Liver (tissue), 9 donors: ENCODE data around the gene BMP7. TPM values are rescaled to one million over a fixed set of nuclear protein-coding genes. Genes with fewer than 3 reads are reported as not detected.

Source experiments
- DNase-seq: peaks from one replicate; pipeline ENCODE4 v3.0.0-alpha.2; 2017; ENCODE audit warnings: low spot score
- H3K27ac ChIP-seq, 2 donors: one replicate each; pipeline ENCODE4 v1.7.0; 2013; ENCODE audit warnings: inconsistent platforms in 2 of 2, low read length in 2 of 2, control low read depth in 1 of 2, low read depth in 1 of 2, mild to moderate bottlenecking in 1 of 2
- H3K27me3 ChIP-seq, 4 donors: one replicate each; pipeline versions ENCODE4 v1.6.1 to v1.7.0; 2013; ENCODE audit warnings: low read length in 3 of 4, inconsistent platforms in 1 of 4, mild to moderate bottlenecking in 1 of 4, moderate library complexity in 1 of 4; ENCODE audit not compliant: control insufficient read depth in 4 of 4, insufficient read depth in 4 of 4
- H3K36me3 ChIP-seq, 4 donors: one replicate each; pipeline versions ENCODE4 v1.6.1 to v1.7.0; 2013; ENCODE audit warnings: low read length in 3 of 4, mild to moderate bottlenecking in 3 of 4, low read depth in 1 of 4, moderate library complexity in 1 of 4; ENCODE audit not compliant: control insufficient read depth in 4 of 4, insufficient read depth in 3 of 4
- H3K4me1 ChIP-seq, 4 donors: one replicate each; pipeline versions ENCODE4 v1.6.1 to v1.7.0; 2013; ENCODE audit warnings: low read length in 3 of 4, mild to moderate bottlenecking in 3 of 4, moderate library complexity in 1 of 4; ENCODE audit not compliant: control insufficient read depth in 4 of 4, insufficient read depth in 4 of 4
- H3K4me3 ChIP-seq, 3 donors: one replicate each; pipeline versions ENCODE4 v1.6.1 to v1.7.0; 2013; ENCODE audit warnings: low read length in 3 of 3, control low read depth in 1 of 3, low read depth in 1 of 3, mild to moderate bottlenecking in 1 of 3
- H3K9ac ChIP-seq, 2 donors: one replicate each; pipeline ENCODE4 v1.7.0; 2013; ENCODE audit warnings: low read length in 2 of 2, mild to moderate bottlenecking in 2 of 2, moderate library complexity in 2 of 2, control low read depth in 1 of 2, low read depth in 1 of 2
- H3K9me3 ChIP-seq, 4 donors: one replicate each; pipeline versions ENCODE4 v1.6.1 to v1.7.0; 2013; ENCODE audit warnings: low read length in 3 of 4; ENCODE audit not compliant: control insufficient read depth in 4 of 4
- FOXA1 ChIP-seq: IDR thresholded peaks from 2 replicates; pipeline ENCODE4 v1.6.1; 2016; ENCODE audit warnings: antibody characterized with exemption
- FOXA2 ChIP-seq: IDR thresholded peaks from 2 replicates; pipeline ENCODE4 v1.6.1; 2016; ENCODE audit warnings: antibody characterized with exemption
- GABPA ChIP-seq, 2 donors: IDR thresholded peaks in 1 of 2; conservative IDR thresholded peaks in 1 of 2; 2 replicates each; pipeline ENCODE4 v1.6.1; 2016; ENCODE audit warnings: antibody characterized with exemption in 2 of 2, mild to moderate bottlenecking in 1 of 2, moderate library complexity in 1 of 2
- HNF4A ChIP-seq, 2 donors: conservative IDR thresholded peaks; 2 replicates each; pipeline ENCODE4 v1.6.1; 2016; ENCODE audit warnings: antibody characterized with exemption in 2 of 2, mild to moderate bottlenecking in 2 of 2
- HNF4G ChIP-seq: IDR thresholded peaks from 2 replicates; pipeline ENCODE4 v1.6.1; 2016; ENCODE audit warnings: antibody characterized with exemption
- JUND ChIP-seq, 2 donors: IDR thresholded peaks; 2 replicates each; pipeline ENCODE4 v1.6.1; 2016; ENCODE audit warnings: antibody characterized with exemption in 2 of 2
- RAD21 ChIP-seq, 2 donors: IDR thresholded peaks; 2 replicates each; pipeline ENCODE4 v1.6.1; 2016; ENCODE audit warnings: antibody characterized with exemption in 2 of 2, mild to moderate bottlenecking in 2 of 2
- RXRA ChIP-seq, 2 donors: IDR thresholded peaks; 2 replicates each; pipeline ENCODE4 v1.6.1; 2017 to 2018; ENCODE audit warnings: antibody characterized with exemption in 2 of 2, mild to moderate bottlenecking in 1 of 2
- SP1 ChIP-seq: IDR thresholded peaks from 2 replicates; pipeline ENCODE4 v1.6.1; 2018; ENCODE audit warnings: antibody characterized with exemption, mild to moderate bottlenecking
- TAF1 ChIP-seq: conservative IDR thresholded peaks from 2 replicates; pipeline ENCODE4 v1.6.1; 2016; ENCODE audit warnings: antibody characterized with exemption, mild to moderate bottlenecking
- YY1 ChIP-seq: IDR thresholded peaks from 2 replicates; pipeline ENCODE4 v1.6.1; 2016; ENCODE audit warnings: antibody characterized with exemption, mild to moderate bottlenecking
- WGBS: extraction: QIAGEN DNeasy Blood & Tissue Kit; methylation state at CpG from one replicate; pipeline ENCODE4 v1.1.7; 2013; 5-methylcytosine and 5-hydroxymethylcytosine counted together
- polyA plus RNA-seq, 2 donors: library from polyadenylated mRNA; stranded (reverse) in 1 of 2; unstranded in 1 of 2; fragments of 200-250 nt in 1 of 2; fragments of >200 nt in 1 of 2; fragmentation: Nextera tagmentation in 1 of 2; extraction: Ambion mirVana in 1 of 2; gene quantifications; one replicate each; pipeline versions ENCODE4 v1.2.1 to v1.2.3, GENCODE V29; 2013 to 2015
- total RNA-seq, 2 donors: library from RNA; depleted of rRNA; stranded (reverse); fragments of >200 nt; gene quantifications; one replicate each; pipeline ENCODE4 v1.2.3, GENCODE V29; 2014
- TF ChIP-seq, protein P1 (sequence below): IDR thresholded peaks from 2 replicates; pipeline ENCODE4 v1.6.1; 2016; ENCODE audit warnings: antibody characterized with exemption, mild to moderate bottlenecking
- TF ChIP-seq, protein P2 (sequence below): IDR thresholded peaks from 2 replicates; pipeline ENCODE4 v1.6.1; 2016; ENCODE audit warnings: antibody characterized with exemption
- TF ChIP-seq, protein P3 (sequence below): IDR thresholded peaks from 2 replicates; pipeline ENCODE4 v1.6.1; 2016; ENCODE audit warnings: antibody characterized with exemption
- TF ChIP-seq, protein P4 (sequence below): fragments of 150-350 bp; IDR thresholded peaks from 2 replicates; pipeline ENCODE4 v1.5.1; 2017; ENCODE audit warnings: improper control_type of control experiment, low read depth, low read length; ENCODE audit not compliant: missing input control
- donor health status: healthy.
- donor health status: healthy.
- donor health status: healthy.
- donor health status: healthy.
- donor health status: healthy.

BMP7 gene
- total and polyA plus RNA-seq, 4 donors = not detected

DNA sequence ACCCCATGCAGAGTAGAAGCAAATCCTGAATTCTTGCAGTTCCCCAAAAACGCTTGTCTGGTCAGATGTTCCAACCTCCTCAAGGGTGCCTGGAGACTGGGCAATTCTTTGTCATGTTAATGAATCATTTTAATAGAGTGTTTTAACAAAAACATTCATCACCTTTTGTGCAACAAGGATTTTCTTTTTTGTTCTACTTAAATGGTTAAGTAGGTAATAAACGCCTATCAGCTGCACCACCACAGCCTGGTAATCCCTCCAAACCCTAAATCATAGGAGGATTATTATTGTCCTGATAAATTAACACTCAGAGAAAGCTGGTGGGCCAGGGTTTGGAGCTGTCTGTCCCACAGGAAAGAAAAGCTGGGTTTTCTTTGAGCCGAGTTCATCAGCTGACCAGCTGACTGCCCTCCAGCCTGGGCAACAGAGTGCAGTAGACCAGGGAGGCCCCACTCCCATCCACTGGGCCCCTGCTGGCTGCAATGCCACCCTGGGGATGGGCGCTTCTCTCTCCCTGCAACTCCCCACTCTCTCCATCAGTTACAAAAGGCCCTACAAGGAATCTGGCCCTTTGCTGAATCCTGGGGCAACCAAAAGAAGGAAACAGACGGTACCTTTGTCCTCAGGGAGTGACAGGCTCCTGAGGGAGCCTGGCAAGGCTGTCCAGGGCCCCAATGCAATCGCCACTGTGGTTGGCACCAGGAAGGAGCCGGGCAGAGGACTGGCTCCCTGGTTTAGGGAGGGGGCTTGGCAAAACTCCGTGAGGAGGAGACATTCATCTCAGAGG, 23.1 kb upstream of the BMP7 start:
- Histone ChIP-seq H3K9me3 (no peaks in the 10 kb centered on the region), H3K4me3 (no peak overlapping the region), H3K27ac (no peak overlapping the region), H3K4me1 (no peaks in the 10 kb centered on the region), H3K27me3 (peaks cover 0 to 7% (median 6%) of the 10 kb centered on the region in 4 donors), H3K36me3 (no peaks in the 10 kb centered on the region), H3K9ac (no peak overlapping the region)
- WGBS = 58% methylated on average over 8 of the region's 8 CpGs
- TF ChIP-seq TAF1 (no peak), GABPA (IDR thresholded peaks at IDR 0.05 in 1 of 2, conservative IDR thresholded peaks at IDR 0.05 in 1 of 2) (no peak), FOXA1 (no peak), HNF4A (conservative IDR thresholded peaks at IDR 0.05) (no peak), SP1 (no peak)
- TF ChIP-seq, protein P1, sequence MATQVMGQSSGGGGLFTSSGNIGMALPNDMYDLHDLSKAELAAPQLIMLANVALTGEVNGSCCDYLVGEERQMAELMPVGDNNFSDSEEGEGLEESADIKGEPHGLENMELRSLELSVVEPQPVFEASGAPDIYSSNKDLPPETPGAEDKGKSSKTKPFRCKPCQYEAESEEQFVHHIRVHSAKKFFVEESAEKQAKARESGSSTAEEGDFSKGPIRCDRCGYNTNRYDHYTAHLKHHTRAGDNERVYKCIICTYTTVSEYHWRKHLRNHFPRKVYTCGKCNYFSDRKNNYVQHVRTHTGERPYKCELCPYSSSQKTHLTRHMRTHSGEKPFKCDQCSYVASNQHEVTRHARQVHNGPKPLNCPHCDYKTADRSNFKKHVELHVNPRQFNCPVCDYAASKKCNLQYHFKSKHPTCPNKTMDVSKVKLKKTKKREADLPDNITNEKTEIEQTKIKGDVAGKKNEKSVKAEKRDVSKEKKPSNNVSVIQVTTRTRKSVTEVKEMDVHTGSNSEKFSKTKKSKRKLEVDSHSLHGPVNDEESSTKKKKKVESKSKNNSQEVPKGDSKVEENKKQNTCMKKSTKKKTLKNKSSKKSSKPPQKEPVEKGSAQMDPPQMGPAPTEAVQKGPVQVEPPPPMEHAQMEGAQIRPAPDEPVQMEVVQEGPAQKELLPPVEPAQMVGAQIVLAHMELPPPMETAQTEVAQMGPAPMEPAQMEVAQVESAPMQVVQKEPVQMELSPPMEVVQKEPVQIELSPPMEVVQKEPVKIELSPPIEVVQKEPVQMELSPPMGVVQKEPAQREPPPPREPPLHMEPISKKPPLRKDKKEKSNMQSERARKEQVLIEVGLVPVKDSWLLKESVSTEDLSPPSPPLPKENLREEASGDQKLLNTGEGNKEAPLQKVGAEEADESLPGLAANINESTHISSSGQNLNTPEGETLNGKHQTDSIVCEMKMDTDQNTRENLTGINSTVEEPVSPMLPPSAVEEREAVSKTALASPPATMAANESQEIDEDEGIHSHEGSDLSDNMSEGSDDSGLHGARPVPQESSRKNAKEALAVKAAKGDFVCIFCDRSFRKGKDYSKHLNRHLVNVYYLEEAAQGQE = no peak
- no peak for DNase-seq

DNA sequence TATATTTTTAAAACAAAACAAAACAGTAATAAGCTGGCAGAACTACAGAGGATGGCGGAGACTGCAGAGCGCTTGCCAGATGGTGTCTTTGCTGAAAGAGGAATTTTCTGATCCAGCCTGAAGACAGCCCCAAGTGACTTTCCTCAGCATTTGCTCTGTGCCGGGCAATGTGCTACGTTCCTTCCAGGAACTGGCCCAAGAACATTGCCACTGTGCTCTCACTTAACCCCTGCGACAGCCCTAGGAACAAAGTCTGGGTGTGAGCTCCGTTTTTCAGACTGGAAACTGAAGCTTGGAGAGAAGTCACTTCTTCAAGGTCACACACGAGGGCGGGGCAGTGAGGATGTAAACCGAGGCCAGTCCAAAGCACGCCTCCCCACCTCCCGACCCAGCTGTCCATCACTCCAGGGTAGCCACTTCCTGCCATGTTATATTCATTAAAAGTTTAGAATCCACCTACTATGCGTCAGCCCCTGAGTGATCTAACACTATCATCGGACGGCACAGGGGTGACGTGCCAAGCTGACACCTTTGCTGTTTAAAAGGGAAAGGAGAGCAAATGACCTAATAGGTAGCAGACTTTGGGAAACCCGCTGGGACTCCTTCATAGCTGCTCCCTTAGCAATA, 22.3 kb upstream of the BMP7 start:
- Histone ChIP-seq H3K36me3 (no peaks in the 10 kb centered on the region), H3K9me3 (no peaks in the 10 kb centered on the region), H3K27ac (no peak overlapping the region), H3K9ac (no peak overlapping the region), H3K4me3 (no peak overlapping the region), H3K27me3 (peaks cover 0 to 7% (median 6%) of the 10 kb centered on the region in 4 donors), H3K4me1 (no peaks in the 10 kb centered on the region)
- no peak for TF ChIP-seq FOXA1
- TF ChIP-seq, protein P2, sequence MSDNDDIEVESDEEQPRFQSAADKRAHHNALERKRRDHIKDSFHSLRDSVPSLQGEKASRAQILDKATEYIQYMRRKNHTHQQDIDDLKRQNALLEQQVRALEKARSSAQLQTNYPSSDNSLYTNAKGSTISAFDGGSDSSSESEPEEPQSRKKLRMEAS = no peak
- no peak for TF ChIP-seq RXRA (IDR thresholded peaks at IDR 0.05)
- no peak for TF ChIP-seq FOXA2
- TF ChIP-seq YY1 = no peak
- no peak for TF ChIP-seq HNF4A (conservative IDR thresholded peaks at IDR 0.05)
- TF ChIP-seq, protein P3, sequence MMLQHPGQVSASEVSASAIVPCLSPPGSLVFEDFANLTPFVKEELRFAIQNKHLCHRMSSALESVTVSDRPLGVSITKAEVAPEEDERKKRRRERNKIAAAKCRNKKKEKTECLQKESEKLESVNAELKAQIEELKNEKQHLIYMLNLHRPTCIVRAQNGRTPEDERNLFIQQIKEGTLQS = no peak
- TF ChIP-seq, protein P4, sequence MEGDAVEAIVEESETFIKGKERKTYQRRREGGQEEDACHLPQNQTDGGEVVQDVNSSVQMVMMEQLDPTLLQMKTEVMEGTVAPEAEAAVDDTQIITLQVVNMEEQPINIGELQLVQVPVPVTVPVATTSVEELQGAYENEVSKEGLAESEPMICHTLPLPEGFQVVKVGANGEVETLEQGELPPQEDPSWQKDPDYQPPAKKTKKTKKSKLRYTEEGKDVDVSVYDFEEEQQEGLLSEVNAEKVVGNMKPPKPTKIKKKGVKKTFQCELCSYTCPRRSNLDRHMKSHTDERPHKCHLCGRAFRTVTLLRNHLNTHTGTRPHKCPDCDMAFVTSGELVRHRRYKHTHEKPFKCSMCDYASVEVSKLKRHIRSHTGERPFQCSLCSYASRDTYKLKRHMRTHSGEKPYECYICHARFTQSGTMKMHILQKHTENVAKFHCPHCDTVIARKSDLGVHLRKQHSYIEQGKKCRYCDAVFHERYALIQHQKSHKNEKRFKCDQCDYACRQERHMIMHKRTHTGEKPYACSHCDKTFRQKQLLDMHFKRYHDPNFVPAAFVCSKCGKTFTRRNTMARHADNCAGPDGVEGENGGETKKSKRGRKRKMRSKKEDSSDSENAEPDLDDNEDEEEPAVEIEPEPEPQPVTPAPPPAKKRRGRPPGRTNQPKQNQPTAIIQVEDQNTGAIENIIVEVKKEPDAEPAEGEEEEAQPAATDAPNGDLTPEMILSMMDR = no peak
- TF ChIP-seq JUND (IDR thresholded peaks at IDR 0.05) = no peak
- TF ChIP-seq HNF4G = no peak
- TF ChIP-seq, protein P1 = no peak
- TF ChIP-seq RAD21 (IDR thresholded peaks at IDR 0.05) = no peak
- no peak for DNase-seq
- 48% methylated on average over 16 of the region's 16 CpGs for WGBS
